H9 (cell line): ENCODE measurements around the gene SNW1. TPM values are rescaled to one million over a fixed set of nuclear protein-coding genes. Genes with fewer than 3 reads are reported as not detected.

ENCODE experiments used
- DNase-seq: peaks from one replicate; pipeline ENCODE4 v3.0.0-alpha.2; 2017
- H2AFZ ChIP-seq: one replicate; pipeline ENCODE4 v1.6.1; 2013; ENCODE audit warnings: mild to moderate bottlenecking, low read length, control low read depth, moderate library complexity
- H2AK5ac ChIP-seq: 2 replicates; pipeline ENCODE4 v1.6.1; 2013; ENCODE audit warnings: low read length, control low read depth, mixed read lengths; ENCODE audit not compliant: insufficient read length
- H2BK120ac ChIP-seq: one replicate; pipeline ENCODE4 v1.6.1; 2013; ENCODE audit warnings: low read depth, mild to moderate bottlenecking, low read length, control low read depth, inconsistent platforms; ENCODE audit not compliant: poor library complexity, severe bottlenecking
- H2BK12ac ChIP-seq: 2 replicates; pipeline ENCODE4 v1.6.1; 2013; ENCODE audit warnings: low read length, control low read depth, mixed read lengths, low read depth; ENCODE audit not compliant: insufficient read length
- H2BK15ac ChIP-seq: 2 replicates; pipeline ENCODE4 v1.6.1; 2013; ENCODE audit warnings: low read depth, low read length, control low read depth
- H2BK20ac ChIP-seq: one replicate; pipeline ENCODE4 v1.6.1; 2013; ENCODE audit warnings: low read depth, mild to moderate bottlenecking, low read length, control low read depth, inconsistent platforms; ENCODE audit not compliant: poor library complexity, severe bottlenecking
- H2BK5ac ChIP-seq: 2 replicates; pipeline ENCODE4 v1.6.1; 2013; ENCODE audit warnings: low read length, control low read depth, mixed read lengths; ENCODE audit not compliant: insufficient read length
- H3K14ac ChIP-seq: 2 replicates; pipeline ENCODE4 v1.6.1; 2013; ENCODE audit warnings: low read length, control low read depth; ENCODE audit not compliant: insufficient read depth
- H3K18ac ChIP-seq: 2 replicates; pipeline ENCODE4 v1.6.1; 2013; ENCODE audit warnings: low read depth, mild to moderate bottlenecking, mixed read lengths, low read length, control low read depth; ENCODE audit not compliant: insufficient read length
- H3K23ac ChIP-seq: 2 replicates; pipeline ENCODE4 v1.6.1; 2013; ENCODE audit warnings: low read length, control low read depth, mixed read lengths, low read depth; ENCODE audit not compliant: insufficient read length
- H3K23me2 ChIP-seq: 2 replicates; pipeline ENCODE4 v1.6.1; 2013; ENCODE audit warnings: low read depth, mild to moderate bottlenecking, mixed read lengths, low read length, control low read depth; ENCODE audit not compliant: insufficient read length, poor library complexity, severe bottlenecking
- H3K27ac ChIP-seq: 2 replicates; pipeline ENCODE4 v1.5.1; 2013; ENCODE audit warnings: low read length, control low read depth, mixed read lengths, low read depth; ENCODE audit not compliant: insufficient read length
- H3K27me3 ChIP-seq: 2 replicates; pipeline ENCODE4 v1.6.1; 2013; ENCODE audit warnings: low read length, control low read depth, inconsistent platforms; ENCODE audit not compliant: insufficient read depth
- H3K4ac ChIP-seq: 2 replicates; pipeline ENCODE4 v1.6.1; 2013; ENCODE audit warnings: low read depth, mild to moderate bottlenecking, control low read depth, inconsistent platforms, low read length, moderate library complexity
- H3K4me1 ChIP-seq: 2 replicates; pipeline ENCODE4 v1.6.1; 2013; ENCODE audit warnings: low read length, control low read depth, inconsistent platforms; ENCODE audit not compliant: insufficient read depth
- H3K4me2 ChIP-seq: 2 replicates; pipeline ENCODE4 v1.6.1; 2013; ENCODE audit warnings: low read length, control low read depth, mixed read lengths; ENCODE audit not compliant: insufficient read length, insufficient read depth
- H3K56ac ChIP-seq: 2 replicates; pipeline ENCODE4 v1.6.1; 2013; ENCODE audit warnings: low read depth, mild to moderate bottlenecking, mixed read lengths, low read length, control low read depth; ENCODE audit not compliant: insufficient read length
- H3K79me1 ChIP-seq: 2 replicates; pipeline ENCODE4 v1.6.1; 2013; ENCODE audit warnings: low read depth, mild to moderate bottlenecking, moderate library complexity, low read length, control low read depth, inconsistent platforms; ENCODE audit not compliant: insufficient read depth, poor library complexity, severe bottlenecking
- H3K79me2 ChIP-seq: 2 replicates; pipeline ENCODE4 v1.6.1; 2013; ENCODE audit warnings: low read length, control low read depth, inconsistent platforms; ENCODE audit not compliant: insufficient read depth
- H3K9ac ChIP-seq: 2 replicates; pipeline ENCODE4 v1.6.1; 2013; ENCODE audit warnings: low read length, control low read depth, mixed read lengths; ENCODE audit not compliant: insufficient read length; ENCODE audit errors: extremely low read depth
- H3K9me3 ChIP-seq: one replicate; pipeline ENCODE4 v1.6.1; 2013; ENCODE audit warnings: low read depth, low read length, inconsistent platforms; ENCODE audit not compliant: control insufficient read depth
- H3T11ph ChIP-seq: one replicate; pipeline ENCODE4 v1.6.1; 2013; ENCODE audit warnings: mild to moderate bottlenecking, low read length, control low read depth, inconsistent platforms
- H4K20me1 ChIP-seq: one replicate; pipeline ENCODE4 v1.6.1; 2013; ENCODE audit not compliant: control insufficient read depth, insufficient read length, insufficient read depth
- H4K5ac ChIP-seq: 2 replicates; pipeline ENCODE4 v1.6.1; 2013; ENCODE audit warnings: low read depth, mild to moderate bottlenecking, mixed read lengths, low read length, control low read depth; ENCODE audit not compliant: insufficient read length
- H4K8ac ChIP-seq: replicated peaks from 2 replicates; pipeline ENCODE4 v1.6.1; 2013; ENCODE audit warnings: low read length, control low read depth, mixed read lengths, low read depth; ENCODE audit not compliant: insufficient read length
- H4K91ac ChIP-seq: 2 replicates; pipeline ENCODE4 v1.6.1; 2013; ENCODE audit warnings: low read depth, mild to moderate bottlenecking, moderate library complexity, mixed read lengths, low read length, control low read depth; ENCODE audit not compliant: insufficient read length
- H3K27ac Mint-ChIP-seq, 3 experiments: 2 replicates in 2 of 3; 3 replicates in 1 of 3; pipeline ENCODE4 v1.8.0; 2020 to 2021; ENCODE audit warnings: mixed read lengths in 3 of 3, mild to moderate bottlenecking in 1 of 3, moderate library complexity in 1 of 3
- H3K27me3 Mint-ChIP-seq: 2 replicates; pipeline ENCODE4 v1.8.0; 2021; ENCODE audit warnings: low read depth, mild to moderate bottlenecking, moderate library complexity, mixed read lengths
- H3K36me3 Mint-ChIP-seq, 3 experiments: 2 replicates in 2 of 3; 3 replicates in 1 of 3; pipeline ENCODE4 v1.8.0; 2020 to 2021; ENCODE audit warnings: low read depth in 3 of 3, mixed read lengths in 3 of 3; ENCODE audit not compliant: insufficient read depth in 1 of 3
- H3K4me1 Mint-ChIP-seq, 2 experiments: 2 replicates each; pipeline ENCODE4 v1.8.0; 2020; ENCODE audit warnings: mixed read lengths in 2 of 2
- H3K4me3 Mint-ChIP-seq, 2 experiments: 2 replicates in 1 of 2; 3 replicates in 1 of 2; pipeline ENCODE4 v1.8.0; 2020 to 2021; ENCODE audit warnings: mild to moderate bottlenecking in 2 of 2, mixed read lengths in 2 of 2, moderate library complexity in 1 of 2
- H3K9me3 Mint-ChIP-seq, 2 experiments: 2 replicates in 1 of 2; 3 replicates in 1 of 2; pipeline ENCODE4 v1.8.0; 2020; ENCODE audit warnings: mild to moderate bottlenecking in 2 of 2, mixed read lengths in 2 of 2, moderate library complexity in 1 of 2
- CTCF ChIP-seq: fragments of 200-600 bp; sonication (generic); conservative IDR thresholded peaks from 3 replicates; pipeline ENCODE4 v1.8.0; 2021; ENCODE audit warnings: antibody characterized with exemption, mild to moderate bottlenecking
- WGBS: extraction: QIAGEN DNeasy Blood & Tissue Kit; methylation state at CpG from one replicate; pipeline ENCODE4 v1.1.7; 2013; ENCODE audit warnings: missing lambda C conversion rate, low lambda C conversion rate, mixed read lengths; ENCODE audit not compliant: insufficient read length; ENCODE audit errors: extremely low coverage; 5-methylcytosine and 5-hydroxymethylcytosine counted together
- total RNA-seq: library from RNA; stranded (reverse); gene quantifications from 2 replicates; pipeline ENCODE4 v1.2.1, GENCODE V29; 2021

Gene SNW1
- total RNA-seq, 1 experiment from 2014 or later = 103 TPM

DNA sequence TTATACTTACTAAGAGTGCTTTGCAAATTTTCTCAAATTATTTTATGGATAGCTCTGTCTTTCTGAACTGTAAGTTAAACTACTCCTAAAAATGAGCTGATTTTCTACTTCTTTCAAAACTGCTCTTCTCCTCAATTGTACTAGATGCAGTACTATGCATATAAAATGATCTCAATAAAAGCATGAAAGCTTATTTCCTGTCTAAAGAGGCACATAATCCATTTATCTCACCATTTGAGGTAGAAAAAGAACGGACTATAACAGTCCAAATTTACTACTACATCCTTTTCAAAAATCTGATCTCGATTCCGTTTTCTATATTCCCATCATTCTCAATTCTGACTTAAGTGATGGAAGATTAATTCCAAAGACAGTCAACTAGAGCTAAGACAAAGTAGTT is 38.7 kb downstream of the SNW1 start:
- Histone ChIP-seq H3K79me1 (peaks cover 6% of the 10 kb centered on the region), H3K4ac (no peak overlapping the region), H3K56ac (no peak overlapping the region), H3K23me2 (no peaks in the 10 kb centered on the region), H3K27ac (no peak overlapping the region), H3T11ph (no peak overlapping the region), H3K4me1 (no peaks in the 10 kb centered on the region), H4K20me1 (no peaks in the 10 kb centered on the region), H2BK15ac (no peak overlapping the region), H2BK120ac (no peak overlapping the region), H2BK20ac (no peak overlapping the region), H3K14ac (no peak overlapping the region), H3K23ac (no peak overlapping the region), H4K5ac (no peak overlapping the region), H4K91ac (no peak overlapping the region), H3K79me2 (no peaks in the 10 kb centered on the region; the same call in 1 of the 2 replicates), H3K27me3 (no peaks in the 10 kb centered on the region), H3K9ac (no peak overlapping the region), H3K9me3 (no peaks in the 10 kb centered on the region), H4K8ac (no peak overlapping the region), H2BK12ac (no peak overlapping the region), H3K18ac (no peak overlapping the region), H2BK5ac (no peak overlapping the region), H2AK5ac (no peak overlapping the region), H2AFZ (no peak overlapping the region), H3K4me2 (no peak overlapping the region)
- H3K4me1 Mint-ChIP-seq = no peaks in the 10 kb centered on the region
- 100% methylated on average over 3 of the region's 3 CpGs for WGBS
- no peaks in the 10 kb centered on the region for H3K27me3 Mint-ChIP-seq
- no peak for DNase-seq
- H3K36me3 Mint-ChIP-seq = peaks cover 47 to 94% (median 92%) of the 10 kb centered on the region in 3 experiments; a peak in 6 of 7 replicates
- H3K4me3 Mint-ChIP-seq = no peak overlapping the region
- H3K27ac Mint-ChIP-seq = peak overlapping the region in 1 of 3 experiments; percentile 6; a peak in 2 of 7 replicates
- no peaks in the 10 kb centered on the region for H3K9me3 Mint-ChIP-seq
- no peak for TF ChIP-seq CTCF
